Breast epithelium (tissue), 3 donors: ENCODE results near the gene CHST8.

Experiments used
- CTCF ChIP-seq, 3 donors: fragments of 450-650 bp; IDR thresholded peaks; one replicate each; pipeline ENCODE4 v1.5.1; 2016 to 2017; ENCODE audit warnings: antibody characterized with exemption in 3 of 3, mild to moderate bottlenecking in 3 of 3, moderate library complexity in 3 of 3
- POLR2A ChIP-seq: fragments of 450-650 bp; IDR thresholded peaks from one replicate; pipeline ENCODE4 v1.6.1; 2016; ENCODE audit warnings: antibody characterized with exemption, mild to moderate bottlenecking, moderate library complexity
- POLR2AphosphoS5 ChIP-seq, 3 donors: sonication (generic); formaldehyde crosslinking; IDR thresholded peaks; one replicate each; pipeline ENCODE4 v1.6.1; 2017; ENCODE audit warnings: antibody characterized with exemption in 3 of 3

- TF ChIP-seq CTCF (IDR thresholded peaks at IDR 0.05) (no peak), POLR2A (no peak), POLR2AphosphoS5 (IDR thresholded peaks at IDR 0.05) (no peak)
Measured at GRCh38 chr19:33612928-33613619, 8.7 kb upstream of the CHST8 start.
